ENCODE data around the gene GPANK1. TPM values are rescaled to one million over a fixed set of nuclear protein-coding genes. Genes with fewer than 3 reads are reported as not detected.

Gene GPANK1
- total and polyA plus RNA-seq, 5 donors from 2014 or later, result 9.8 to 27.3 (median 23.7) TPM

DNA sequence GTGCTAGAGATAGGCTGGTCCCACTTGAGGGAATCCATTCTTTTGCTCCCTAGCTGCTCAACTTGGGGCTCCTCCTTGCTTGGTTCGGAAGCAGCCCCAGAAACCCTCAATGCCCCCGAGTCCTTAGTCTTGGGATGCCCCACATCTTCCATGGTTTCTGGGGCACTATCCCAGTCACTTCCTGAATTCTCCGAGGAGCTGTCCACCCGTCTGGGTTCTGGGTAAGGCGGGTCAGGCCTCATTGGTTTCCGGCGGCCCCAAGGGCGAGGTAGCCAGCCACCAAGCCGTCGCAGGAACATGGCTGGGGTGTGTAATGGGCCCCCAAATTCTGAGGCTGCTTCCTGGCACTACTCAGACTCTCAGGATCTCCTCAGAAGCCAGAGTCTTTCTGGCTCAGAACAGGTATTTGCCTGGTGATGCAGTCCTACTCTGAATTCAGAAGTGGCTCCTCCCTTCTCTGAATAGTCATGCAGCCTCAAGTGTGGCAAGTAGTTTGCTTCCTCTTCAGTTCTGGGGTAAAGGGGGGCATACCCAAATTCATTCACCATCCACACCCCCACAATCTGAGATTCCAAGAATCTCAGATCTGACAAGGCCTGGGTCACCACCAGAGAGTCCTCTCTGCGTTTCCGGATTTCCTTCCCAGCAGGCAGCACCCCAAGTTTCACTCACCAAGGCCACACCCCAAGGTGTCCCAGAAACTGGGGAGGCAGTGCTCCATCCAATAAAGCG, 5.0 kb downstream of the GPANK1 start:
- H3K36me3 Mint-ChIP-seq, result peaks cover 20% of the 10 kb centered on the region
- DNase-seq (peak in 2 of 3 donors; percentile 21 to 72), ATAC-seq (ENCODE audit: low read depth in 2 of 2) (peak; percentile 38 to 48)

DNA sequence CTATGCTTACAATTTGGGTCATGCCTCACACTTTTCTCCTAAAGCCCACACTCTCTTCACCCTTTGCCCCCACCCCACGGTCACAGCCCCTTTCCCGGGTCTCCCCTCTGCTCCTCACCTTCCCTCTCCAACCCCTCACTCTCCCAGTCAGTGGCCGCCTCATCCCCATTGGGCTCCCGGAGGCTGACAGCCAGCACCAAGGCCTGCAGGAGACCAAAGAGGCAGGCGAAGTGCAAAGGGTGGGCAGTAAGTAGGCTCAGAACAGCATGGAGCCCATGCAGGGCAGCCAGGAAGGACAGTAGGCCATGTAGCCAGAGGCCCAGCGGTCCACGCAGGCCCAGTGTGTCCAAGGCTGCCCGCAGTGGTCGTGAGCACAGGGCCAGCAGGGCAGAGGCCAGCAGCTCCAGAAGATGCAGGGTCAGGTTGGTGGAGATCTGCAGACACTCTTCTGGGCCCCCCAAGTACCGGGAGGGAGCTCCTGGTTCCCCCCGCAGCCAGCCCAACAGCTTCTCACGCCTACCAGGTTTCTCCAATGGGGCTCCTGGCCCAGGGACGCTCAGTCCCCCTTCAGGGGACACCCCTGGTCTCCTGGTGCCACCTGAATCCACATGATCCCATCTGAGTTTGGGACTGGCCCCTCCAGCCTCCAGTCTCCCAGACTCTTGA, 5.7 kb downstream of the GPANK1 start:
- Mint-ChIP-seq H3K27ac (peak overlapping the region; percentile 88 to 94 (median 93)), H3K9me3 (no peaks in the 10 kb centered on the region), H3K4me3 (peak overlapping the region; percentile 92 to 99 (median 96)), H3K27me3 (no peaks in the 10 kb centered on the region), H3K36me3 (peaks cover 18% of the 10 kb centered on the region), H3K4me1 (peaks cover 4 to 83% (median 51%) of the 10 kb centered on the region in 4 donors)
- H3K27ac ChIP-seq (ENCODE audit: insufficient read depth, low read length, poor library complexity, severe bottlenecking), result peak overlapping the region; percentile 76
- no peaks in the 10 kb centered on the region for H3K27me3 ChIP-seq (ENCODE audit: control insufficient read depth, insufficient read depth, low read length)
- DNase-seq (no peak), ATAC-seq (ENCODE audit: low read depth in 2 of 2) (no peak)
- peaks cover 64% of the 10 kb centered on the region for H3K4me1 ChIP-seq (ENCODE audit: control insufficient read depth, insufficient read depth, low read length, poor library complexity, severe bottlenecking)
- peak overlapping the region; percentile 90 for H3K4me3 ChIP-seq (ENCODE audit: low read depth, low read length)
- H3K36me3 ChIP-seq (ENCODE audit: control insufficient read depth, insufficient read depth, low read length), result peaks cover 22% of the 10 kb centered on the region
- H3K9me3 ChIP-seq (ENCODE audit: control insufficient read depth in 2 of 2, low read length in 2 of 2), result no peaks in the 10 kb centered on the region

More for the DNA sequence above, 5.0 kb downstream of the GPANK1 start:
- Histone ChIP-seq H3K27me3 (ENCODE audit: control insufficient read depth, insufficient read depth, low read length) (no peaks in the 10 kb centered on the region), H3K27ac (ENCODE audit: insufficient read depth, low read length, poor library complexity, severe bottlenecking) (peak overlapping the region; percentile 76), H3K36me3 (ENCODE audit: control insufficient read depth, insufficient read depth, low read length) (peaks cover 22% of the 10 kb centered on the region), H3K4me1 (ENCODE audit: control insufficient read depth, insufficient read depth, low read length, poor library complexity, severe bottlenecking) (peaks cover 70% of the 10 kb centered on the region), H3K4me3 (ENCODE audit: low read depth, low read length) (peak overlapping the region; percentile 90), H3K9me3 (ENCODE audit: control insufficient read depth in 2 of 2, low read length in 2 of 2) (no peaks in the 10 kb centered on the region)
- H3K27ac Mint-ChIP-seq, result peak overlapping the region; percentile 93 to 95 (median 94)
- H3K4me3 Mint-ChIP-seq, result peak overlapping the region; percentile 92 to 99 (median 96)
- peaks cover 0 to 90% (median 57%) of the 10 kb centered on the region in 4 donors for H3K4me1 Mint-ChIP-seq
- H3K9me3 Mint-ChIP-seq, result no peaks in the 10 kb centered on the region
- no peaks in the 10 kb centered on the region for H3K27me3 Mint-ChIP-seq

DNA sequence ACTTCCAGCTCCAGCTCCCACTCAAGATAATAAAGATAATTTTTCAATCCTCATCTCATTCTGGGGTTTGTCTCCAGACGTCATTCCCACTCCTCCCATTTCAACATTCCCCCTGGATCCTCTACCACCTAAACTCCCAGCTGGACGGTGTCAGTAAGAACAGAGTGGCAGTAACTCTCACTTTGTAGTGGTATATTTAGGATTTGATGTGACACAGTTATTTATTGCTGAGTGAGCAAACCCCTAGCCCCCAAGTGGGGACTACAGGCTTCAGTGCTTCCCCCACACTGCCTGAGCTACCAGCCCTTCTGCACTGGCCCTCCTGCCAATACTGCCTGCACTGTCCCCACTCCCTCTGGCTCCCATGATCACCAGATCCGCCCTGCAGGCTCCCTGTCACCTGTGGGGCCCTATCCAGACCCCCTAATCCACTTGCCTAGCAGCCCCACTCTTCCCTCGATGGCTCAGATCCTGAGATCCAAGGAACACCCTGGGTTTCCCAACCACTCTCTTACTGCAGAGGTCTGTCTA, 6.6 kb downstream of the GPANK1 start:
- Mint-ChIP-seq H3K9me3 (no peaks in the 10 kb centered on the region), H3K27me3 (no peaks in the 10 kb centered on the region), H3K4me1 (peaks cover 4 to 78% (median 43%) of the 10 kb centered on the region in 4 donors), H3K4me3 (peak overlapping the region; percentile 90 to 99 (median 93)), H3K27ac (peak overlapping the region; percentile 90 to 94 (median 93)), H3K36me3 (peaks cover 15% of the 10 kb centered on the region)
- peaks cover 61% of the 10 kb centered on the region for H3K4me1 ChIP-seq (ENCODE audit: control insufficient read depth, insufficient read depth, low read length, poor library complexity, severe bottlenecking)
- no peaks in the 10 kb centered on the region for H3K27me3 ChIP-seq (ENCODE audit: control insufficient read depth, insufficient read depth, low read length)
- no peak overlapping the region for H3K4me3 ChIP-seq (ENCODE audit: low read depth, low read length)
- H3K36me3 ChIP-seq (ENCODE audit: control insufficient read depth, insufficient read depth, low read length), result peaks cover 22% of the 10 kb centered on the region
- H3K9me3 ChIP-seq (ENCODE audit: control insufficient read depth in 2 of 2, low read length in 2 of 2), result no peaks in the 10 kb centered on the region
- peak overlapping the region; percentile 76 for H3K27ac ChIP-seq (ENCODE audit: insufficient read depth, low read length, poor library complexity, severe bottlenecking)
- ATAC-seq (ENCODE audit: low read depth in 2 of 2) (no peak), DNase-seq (no peak)

- Mint-ChIP-seq H3K4me3 (peak overlapping the region; percentile 61 to 99 (median 93)), H3K9me3 (no peaks in the 10 kb centered on the region), H3K27ac (peak overlapping the region; percentile 48 to 93 (median 85)), H3K36me3 (peaks cover 15% of the 10 kb centered on the region), H3K27me3 (peaks cover 5% of the 10 kb centered on the region), H3K4me1 (peaks cover 4 to 78% (median 44%) of the 10 kb centered on the region in 4 donors)
- Histone ChIP-seq H3K36me3 (ENCODE audit: control insufficient read depth, insufficient read depth, low read length) (peaks cover 22% of the 10 kb centered on the region), H3K4me1 (ENCODE audit: control insufficient read depth, insufficient read depth, low read length, poor library complexity, severe bottlenecking) (peaks cover 57% of the 10 kb centered on the region), H3K27me3 (ENCODE audit: control insufficient read depth, insufficient read depth, low read length) (no peaks in the 10 kb centered on the region), H3K9me3 (ENCODE audit: control insufficient read depth in 2 of 2, low read length in 2 of 2) (no peaks in the 10 kb centered on the region), H3K27ac (ENCODE audit: insufficient read depth, low read length, poor library complexity, severe bottlenecking) (peak overlapping the region; percentile 76), H3K4me3 (ENCODE audit: low read depth, low read length) (no peak overlapping the region)
- no peak for ATAC-seq (ENCODE audit: low read depth in 2 of 2)
- peak in 2 of 3 donors; percentile 23 to 58 for DNase-seq
These were observed 7.2 kb downstream of the GPANK1 start for GRCh38 chr6:31657406-31658157.

- Histone ChIP-seq H3K4me1 (ENCODE audit: control insufficient read depth, insufficient read depth, low read length, poor library complexity, severe bottlenecking) (peaks cover 56% of the 10 kb centered on the region), H3K27ac (ENCODE audit: insufficient read depth, low read length, poor library complexity, severe bottlenecking) (no peak within 1 kb of the TSS), H3K36me3 (ENCODE audit: control insufficient read depth, insufficient read depth, low read length) (peaks cover 17% of the 10 kb centered on the region), H3K27me3 (ENCODE audit: control insufficient read depth, insufficient read depth, low read length) (no peaks in the 10 kb centered on the region), H3K4me3 (ENCODE audit: low read depth, low read length) (no peak within 1 kb of the TSS), H3K9me3 (ENCODE audit: control insufficient read depth in 2 of 2, low read length in 2 of 2) (no peaks in the 10 kb centered on the region)
- peaks cover 15% of the 10 kb centered on the region for H3K36me3 Mint-ChIP-seq
- no peak for ATAC-seq (ENCODE audit: low read depth in 2 of 2)
- H3K9me3 Mint-ChIP-seq, result peaks cover 0 to 7% (median 0%) of the 10 kb centered on the region in 7 donors
- DNase-seq, result no peak
- peaks cover 8% of the 10 kb centered on the region for H3K27me3 Mint-ChIP-seq
- H3K4me3 Mint-ChIP-seq, result peak within 1 kb of the TSS in 3 of 4 donors; percentile 65 to 99 (median 92)
- H3K27ac Mint-ChIP-seq, result peak within 1 kb of the TSS; percentile 18 to 36 (median 35)
- H3K4me1 Mint-ChIP-seq, result peaks cover 4 to 76% (median 44%) of the 10 kb centered on the region in 4 donors
These were observed 9.2 kb downstream of the GPANK1 start, which contains the start of gene APOM for GRCh38 chr6:31655349-31656237. APOM (plus strand) TSS chr6:31655894; CDS start chr6:31655967, 73 bp downstream.

DNA sequence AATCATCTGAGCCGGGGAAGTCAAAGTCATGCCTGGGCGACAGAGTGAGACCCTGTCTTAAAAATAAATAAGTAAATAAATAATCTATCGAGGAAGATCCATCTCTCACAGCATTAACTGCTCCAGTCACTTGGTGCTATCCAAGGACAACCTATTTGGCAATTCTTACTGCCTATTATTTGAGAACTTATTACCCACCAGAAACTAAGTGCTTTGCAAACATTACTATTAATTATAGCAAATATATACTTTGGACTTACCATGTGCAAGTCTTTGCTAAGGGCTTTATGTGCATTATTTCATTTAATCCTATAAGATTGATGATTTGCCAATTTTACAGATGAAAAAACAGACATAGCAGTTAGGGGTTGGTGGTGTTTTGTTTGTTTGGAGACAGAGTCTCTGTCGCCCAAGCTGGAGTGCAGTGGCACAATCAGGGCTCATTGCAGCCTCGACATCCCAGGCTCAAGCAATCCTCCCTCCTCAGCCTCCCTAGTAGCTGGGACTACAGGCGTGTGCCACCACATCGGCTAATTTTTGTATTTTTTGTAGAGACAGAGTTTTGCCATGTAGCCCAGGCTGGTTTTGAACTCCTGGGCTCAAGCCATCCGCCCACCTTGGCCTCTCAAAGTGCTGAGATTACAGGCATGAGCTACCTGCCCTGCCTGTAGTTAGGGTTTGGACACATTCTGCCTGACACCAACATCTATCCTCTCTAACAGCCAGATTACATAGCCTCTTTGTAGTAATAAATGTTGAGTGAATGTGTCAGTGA, 10.0 kb downstream of the GPANK1 start:
- Mint-ChIP-seq H3K27ac (no peak overlapping the region), H3K36me3 (peaks cover 15% of the 10 kb centered on the region)
- DNase-seq, result no peak

More for the DNA sequence above, 10.0 kb downstream of the GPANK1 start:
- Histone ChIP-seq H3K36me3 (ENCODE audit: control insufficient read depth, insufficient read depth, low read length) (peaks cover 17% of the 10 kb centered on the region), H3K4me3 (ENCODE audit: low read depth, low read length) (no peak overlapping the region), H3K27ac (ENCODE audit: insufficient read depth, low read length, poor library complexity, severe bottlenecking) (no peak overlapping the region), H3K4me1 (ENCODE audit: control insufficient read depth, insufficient read depth, low read length, poor library complexity, severe bottlenecking) (peaks cover 50% of the 10 kb centered on the region), H3K27me3 (ENCODE audit: control insufficient read depth, insufficient read depth, low read length) (no peaks in the 10 kb centered on the region), H3K9me3 (ENCODE audit: control insufficient read depth in 2 of 2, low read length in 2 of 2) (no peaks in the 10 kb centered on the region)
- Mint-ChIP-seq H3K4me3 (peak overlapping the region in 3 of 4 donors; percentile 56 to 99 (median 59)), H3K27me3 (peaks cover 8% of the 10 kb centered on the region), H3K9me3 (peaks cover 0 to 7% (median 0%) of the 10 kb centered on the region in 7 donors), H3K4me1 (peaks cover 4 to 78% (median 45%) of the 10 kb centered on the region in 4 donors)
- no peak for ATAC-seq (ENCODE audit: low read depth in 2 of 2)

All from CD4-positive, CD25-positive, alpha-beta regulatory T cell (primary cell).